SK-N-SH (cell line): ENCODE results near the gene AVP. TPM values are rescaled to one million over a fixed set of nuclear protein-coding genes. Genes with fewer than 3 reads are reported as not detected.

Source experiments
- CTCF ChIA-PET: fragments of 300-600, 350-600 bp; formaldehyde crosslinking; extraction: SDS; loops from one replicate; lab custom pipeline; 2021; lab: Yijun Ruan, JAX
- POLR2A ChIA-PET: fragments of 350-600 bp; sonication (Branson Sonifier 250); formaldehyde crosslinking; extraction: SDS; loops from one replicate; lab custom pipeline; 2020; ENCODE audit warnings: antibody characterized with exemption, inconsistent platforms; lab: Yijun Ruan, JAX
- DNase-seq: peaks from one replicate; pipeline ENCODE4 v3.0.0; 2012
- H2AFZ ChIP-seq: fragments of 200-600 bp; sonication (generic); 2 replicates; pipeline ENCODE4 v1.8.1; 2016; ENCODE audit warnings: antibody characterized with exemption, mild to moderate bottlenecking, low read depth
- H3F3A ChIP-seq: fragments of 200-600 bp; sonication (generic); replicated peaks from 2 replicates; pipeline ENCODE3; 2016; ENCODE audit warnings: antibody characterized with exemption, mild to moderate bottlenecking; ENCODE audit not compliant: insufficient read depth
- H3K27ac ChIP-seq, 2 experiments: fragments of 200-500 bp in 1 of 2; fragments of 200-600 bp in 1 of 2; sonication (Bioruptor generic) in 1 of 2; sonication (generic), shearing (Covaris generic) in 1 of 2; 2 replicates each; pipeline versions ENCODE4 v1.5.1 to v1.6.1; 2014 to 2016; ENCODE audit warnings: low read depth in 2 of 2, inconsistent platforms in 1 of 2, low read length in 1 of 2, mild to moderate bottlenecking in 1 of 2, mixed read lengths in 1 of 2
- H3K27me3 ChIP-seq: fragments of 200-600 bp; sonication (generic), shearing (Covaris generic); 2 replicates; pipeline ENCODE4 v1.6.1; 2016; ENCODE audit warnings: mixed run types; ENCODE audit not compliant: insufficient read depth
- H3K36me3 ChIP-seq, 2 experiments: fragments of 200-500 bp in 1 of 2; fragments of 200-600 bp in 1 of 2; sonication (Bioruptor generic) in 1 of 2; sonication (generic) in 1 of 2; replicated peaks in 1 of 2; 2 replicates each; pipeline versions ENCODE3 to v1.5.1; 2014 to 2016; ENCODE audit warnings: low read length in 1 of 2, mild to moderate bottlenecking in 1 of 2; ENCODE audit not compliant: insufficient read depth in 2 of 2, control insufficient read depth in 1 of 2
- H3K4me1 ChIP-seq, 2 experiments: fragments of 200-500 bp in 1 of 2; fragments of 200-600 bp in 1 of 2; sonication (Bioruptor generic) in 1 of 2; sonication (generic), shearing (Covaris generic) in 1 of 2; 2 replicates each; pipeline versions ENCODE4 v1.5.1 to v1.6.1; 2014 to 2016; ENCODE audit warnings: low read depth in 1 of 2, low read length in 1 of 2, mixed run types in 1 of 2; ENCODE audit not compliant: insufficient read depth in 2 of 2, control insufficient read depth in 1 of 2
- H3K4me2 ChIP-seq: fragments of 200-600 bp; sonication (generic), shearing (Covaris generic); 2 replicates; pipeline ENCODE4 v1.6.1; 2017; ENCODE audit warnings: mixed run types
- H3K4me3 ChIP-seq, 2 experiments: fragments of 200-500 bp in 1 of 2; fragments of 200-600 bp in 1 of 2; sonication (Bioruptor generic) in 1 of 2; sonication (generic), shearing (Covaris generic) in 1 of 2; 2 replicates each; pipeline versions ENCODE4 v1.5.1 to v1.8.1; 2014 to 2016; ENCODE audit warnings: low read depth in 2 of 2, inconsistent platforms in 1 of 2, low read length in 1 of 2, mild to moderate bottlenecking in 1 of 2, mixed read lengths in 1 of 2, moderate library complexity in 1 of 2
- H3K79me2 ChIP-seq: fragments of 200-600 bp; sonication (generic); 2 replicates; pipeline ENCODE4 v1.8.1; 2017; ENCODE audit warnings: mild to moderate bottlenecking; ENCODE audit not compliant: insufficient read depth
- H3K9ac ChIP-seq: fragments of 200-600 bp; sonication (generic); 2 replicates; pipeline ENCODE4 v1.6.1; 2017; ENCODE audit warnings: mixed run types
- H3K9me2 ChIP-seq: fragments of 200-600 bp; sonication (generic); 2 replicates; pipeline ENCODE4 v1.6.1; 2017; ENCODE audit warnings: mixed run types
- H3K9me3 ChIP-seq: fragments of 200-600 bp; sonication (generic); 2 replicates; pipeline ENCODE4 v1.6.1; 2017; ENCODE audit warnings: mixed run types, mild to moderate bottlenecking, moderate library complexity
- H4K20me1 ChIP-seq: fragments of 200-600 bp; sonication (generic); 2 replicates; pipeline ENCODE4 v1.6.1; 2017; ENCODE audit warnings: mild to moderate bottlenecking, mixed run types; ENCODE audit not compliant: insufficient read depth
- EP300 ChIP-seq, 2 experiments: IDR thresholded peaks; 2 replicates each; pipeline versions ENCODE4 v1.4.0 to v1.6.1; 2012; ENCODE audit warnings: borderline replicate concordance in 1 of 2, low read depth in 1 of 2, low read length in 1 of 2
- FOSL2 ChIP-seq: IDR thresholded peaks from 2 replicates; pipeline ENCODE4 v1.4.0; 2012; ENCODE audit warnings: low read depth, mild to moderate bottlenecking, moderate library complexity, borderline replicate concordance
- FOXJ3 ChIP-seq: sonication (generic); formaldehyde crosslinking; IDR thresholded peaks from 2 replicates; pipeline ENCODE4 v1.5.1; 2020; ENCODE audit warnings: mild to moderate bottlenecking, missing genetic modification reagents
- GABPA ChIP-seq: IDR thresholded peaks from 2 replicates; pipeline ENCODE4 v1.4.0; 2012; ENCODE audit warnings: low read depth, mild to moderate bottlenecking
- JUND ChIP-seq: IDR thresholded peaks from 2 replicates; pipeline ENCODE4 v1.4.0; 2012
- NFIC ChIP-seq: IDR thresholded peaks from 2 replicates; pipeline ENCODE4 v1.4.0; 2012; ENCODE audit warnings: borderline replicate concordance
- NRF1 ChIP-seq: IDR thresholded peaks from 2 replicates; pipeline ENCODE4 v1.6.1; 2012; ENCODE audit warnings: low read depth, mild to moderate bottlenecking, low read length
- POLR2AphosphoS5 ChIP-seq: IDR thresholded peaks from 2 replicates; pipeline ENCODE4 v1.6.1; 2012; ENCODE audit warnings: low read depth, low read length
- RXRA ChIP-seq: IDR thresholded peaks from 2 replicates; pipeline ENCODE4 v1.4.0; 2012; ENCODE audit warnings: low read depth, mild to moderate bottlenecking, borderline replicate concordance
- SIN3A ChIP-seq: IDR thresholded peaks from 2 replicates; pipeline ENCODE4 v1.6.1; 2012; ENCODE audit warnings: low read depth, mild to moderate bottlenecking, low read length, moderate library complexity, borderline replicate concordance
- TAF1 ChIP-seq: IDR thresholded peaks from 2 replicates; pipeline ENCODE4 v1.6.1; 2012; ENCODE audit warnings: low read depth, mild to moderate bottlenecking, low read length, moderate library complexity, borderline replicate concordance
- TEAD4 ChIP-seq: IDR thresholded peaks from 2 replicates; pipeline ENCODE4 v1.4.0; 2012; ENCODE audit warnings: mild to moderate bottlenecking, borderline replicate concordance; ENCODE audit not compliant: insufficient read depth
- YY1 ChIP-seq: IDR thresholded peaks from 2 replicates; pipeline ENCODE4 v1.4.0; 2012; ENCODE audit warnings: low read depth, mild to moderate bottlenecking
- WGBS: methylation state at CpG from one replicate; pipeline ENCODE4 v1.1.6; 2017; ENCODE audit warnings: low lambda C conversion rate; 5-methylcytosine and 5-hydroxymethylcytosine counted together
- polyA plus RNA-seq, 3 experiments: library from polyadenylated mRNA; depleted of rRNA; stranded (reverse); fragments of >200 nt; gene quantifications; 2 replicates each; pipeline ENCODE4 v1.2.3, GENCODE V29; 2012
- TF ChIP-seq, protein P1 (sequence below): IDR thresholded peaks from 2 replicates; pipeline ENCODE4; 2012
- TF ChIP-seq, protein P2 (sequence below): fragments of 150-350 bp; IDR thresholded peaks from 2 replicates; pipeline ENCODE4 v1.6.1; 2016; ENCODE audit warnings: mild to moderate bottlenecking, low read depth, low read length
- TF ChIP-seq, protein P3 (sequence below): IDR thresholded peaks from 2 replicates; pipeline ENCODE4 v1.4.0; 2012; ENCODE audit warnings: low read depth, borderline replicate concordance
- TF ChIP-seq, protein P4 (sequence below): IDR thresholded peaks from 2 replicates; pipeline ENCODE4 v1.4.0; 2012; ENCODE audit warnings: low read depth, borderline replicate concordance
- TF ChIP-seq, protein P5 (sequence below): IDR thresholded peaks from 2 replicates; pipeline ENCODE4 v1.4.0; 2012; ENCODE audit warnings: low read depth

AVP gene
- polyA plus RNA-seq, 1 of the 3 experiments (the other 2 are of a cell fraction): not detected

DNA sequence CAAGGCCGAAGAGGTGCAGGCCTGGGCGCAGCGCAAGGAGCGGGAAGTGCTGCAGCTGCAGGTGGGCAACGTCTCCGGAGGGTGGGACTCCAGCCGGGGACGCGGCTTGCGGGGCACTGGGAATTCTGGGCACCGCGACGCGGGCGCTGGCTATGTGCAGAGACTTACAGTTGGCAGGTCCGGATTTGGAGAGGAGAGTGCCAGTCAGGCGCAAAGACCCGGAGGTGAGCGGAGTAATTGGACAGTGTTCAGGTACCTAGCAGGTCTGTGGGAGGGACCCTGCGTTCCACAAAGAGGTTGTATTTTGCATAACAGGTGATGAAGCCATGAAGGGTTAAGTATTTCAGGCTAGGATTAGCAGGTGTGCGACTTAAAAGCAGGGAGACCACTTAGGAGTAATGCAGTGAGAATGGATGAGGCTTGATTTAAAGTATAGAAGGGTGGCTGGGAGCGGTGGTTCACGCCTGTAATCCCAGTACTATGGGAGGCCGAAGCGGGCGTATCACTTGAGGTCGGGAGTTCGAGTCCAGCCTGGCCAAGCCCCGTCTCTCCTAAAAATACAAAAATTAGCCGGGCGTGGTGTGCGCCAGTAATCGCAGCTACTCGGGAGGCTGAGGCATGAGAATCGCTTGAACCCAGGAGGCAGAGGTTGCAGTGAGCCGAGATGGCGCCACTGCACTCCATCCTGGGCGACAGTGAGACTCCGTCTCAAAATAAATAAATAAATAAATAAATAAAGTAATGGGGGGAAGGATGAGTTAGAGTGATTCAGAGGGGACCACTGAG, 37.7 kb downstream of the AVP start:
- POLR2A ChIA-PET: interaction anchor here (1.1 kb wide), 1 partner anchor 172 kb away, joined by 3 read pairs; no protein-coding TSS in a partner anchor
- peak overlapping the region; percentile 94 for H3K4me2 ChIP-seq
- no peaks in the 10 kb centered on the region for H3K9me3 ChIP-seq
- peaks cover 12 to 27% of the 10 kb centered on the region in 2 experiments for H3K36me3 ChIP-seq
- H2AFZ ChIP-seq: 0 out of 2 replicates have a peak overlapping the region, but pooled peaks have one; percentile 53
- CTCF ChIA-PET: no interaction called here
- no peak for TF ChIP-seq NFIC
- no peak for TF ChIP-seq FOXJ3
- TF ChIP-seq, protein P1, sequence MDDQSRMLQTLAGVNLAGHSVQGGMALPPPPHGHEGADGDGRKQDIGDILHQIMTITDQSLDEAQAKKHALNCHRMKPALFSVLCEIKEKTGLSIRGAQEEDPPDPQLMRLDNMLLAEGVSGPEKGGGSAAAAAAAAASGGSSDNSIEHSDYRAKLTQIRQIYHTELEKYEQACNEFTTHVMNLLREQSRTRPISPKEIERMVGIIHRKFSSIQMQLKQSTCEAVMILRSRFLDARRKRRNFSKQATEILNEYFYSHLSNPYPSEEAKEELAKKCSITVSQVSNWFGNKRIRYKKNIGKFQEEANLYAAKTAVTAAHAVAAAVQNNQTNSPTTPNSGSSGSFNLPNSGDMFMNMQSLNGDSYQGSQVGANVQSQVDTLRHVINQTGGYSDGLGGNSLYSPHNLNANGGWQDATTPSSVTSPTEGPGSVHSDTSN: peak; percentile 31; the same call in 1 of the 2 replicates
- TF ChIP-seq, protein P2, sequence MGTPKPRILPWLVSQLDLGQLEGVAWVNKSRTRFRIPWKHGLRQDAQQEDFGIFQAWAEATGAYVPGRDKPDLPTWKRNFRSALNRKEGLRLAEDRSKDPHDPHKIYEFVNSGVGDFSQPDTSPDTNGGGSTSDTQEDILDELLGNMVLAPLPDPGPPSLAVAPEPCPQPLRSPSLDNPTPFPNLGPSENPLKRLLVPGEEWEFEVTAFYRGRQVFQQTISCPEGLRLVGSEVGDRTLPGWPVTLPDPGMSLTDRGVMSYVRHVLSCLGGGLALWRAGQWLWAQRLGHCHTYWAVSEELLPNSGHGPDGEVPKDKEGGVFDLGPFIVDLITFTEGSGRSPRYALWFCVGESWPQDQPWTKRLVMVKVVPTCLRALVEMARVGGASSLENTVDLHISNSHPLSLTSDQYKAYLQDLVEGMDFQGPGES: no peak
- TF ChIP-seq FOSL2: no peak
- TF ChIP-seq NRF1: no peak
- H3K4me1 ChIP-seq: peaks cover 2 to 17% of the 10 kb centered on the region in 2 experiments; a peak in 2 of 4 replicates
- H3K9ac ChIP-seq: peak overlapping the region; percentile 80
- H4K20me1 ChIP-seq: 0 out of 2 replicates have a peak, but pooled peaks cover 5% of the 10 kb centered on the region
- peaks cover 21% of the 10 kb centered on the region for H3K79me2 ChIP-seq
- peak overlapping the region; percentile 78 to 97 for H3K4me3 ChIP-seq
- no peaks in the 10 kb centered on the region for H3K9me2 ChIP-seq
- peaks cover 4% of the 10 kb centered on the region for H3F3A ChIP-seq
- no peak for DNase-seq
- H3K27me3 ChIP-seq: no peaks in the 10 kb centered on the region
- H3K27ac ChIP-seq: peak overlapping the region; percentile 54 to 96; a peak in 3 of 4 replicates
- WGBS: 23% methylated on average over 33 of the region's 39 CpGs

DNA sequence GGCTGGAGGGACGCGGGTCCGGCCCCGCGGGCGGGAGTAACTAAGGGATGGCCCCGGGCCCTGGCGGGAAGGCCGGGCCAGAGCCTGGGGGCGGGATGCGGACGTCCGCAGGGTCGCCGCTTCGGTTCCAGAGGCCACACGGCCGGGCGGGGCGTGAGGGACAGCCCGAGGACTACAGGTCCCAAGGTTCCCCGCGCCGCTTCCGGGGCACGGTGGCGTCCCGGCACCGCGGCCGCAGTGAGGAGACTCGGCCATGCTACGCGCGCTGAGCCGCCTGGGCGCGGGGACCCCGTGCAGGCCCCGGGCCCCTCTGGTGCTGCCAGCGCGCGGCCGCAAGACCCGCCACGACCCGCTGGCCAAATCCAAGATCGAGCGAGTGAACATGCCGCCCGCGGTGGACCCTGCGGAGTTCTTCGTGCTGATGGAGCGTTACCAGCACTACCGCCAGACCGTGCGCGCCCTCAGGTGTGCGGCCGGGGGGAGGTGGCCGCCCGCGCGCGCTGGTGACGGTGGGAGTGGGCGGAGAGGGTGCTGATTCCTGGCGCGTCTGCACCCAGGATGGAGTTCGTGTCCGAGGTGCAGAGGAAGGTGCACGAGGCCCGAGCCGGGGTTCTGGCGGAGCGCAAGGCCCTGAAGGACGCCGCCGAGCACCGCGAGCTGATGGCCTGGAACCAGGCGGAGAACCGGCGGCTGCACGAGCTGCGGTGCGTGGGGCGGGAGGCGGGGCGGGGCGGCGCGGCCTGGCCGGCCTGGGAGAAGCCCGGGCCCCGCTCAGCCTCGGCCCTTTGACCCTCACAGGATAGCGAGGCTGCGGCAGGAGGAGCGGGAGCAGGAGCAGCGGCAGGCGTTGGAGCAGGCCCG, 38.5 kb downstream of the AVP start, which contains the start of gene MRPS26:
Gene MRPS26 (plus strand): TSS at position 237 of the 861 bp plus-strand sequence. CDS start 17 bp downstream, at position 254.
- Histone ChIP-seq H3K9ac (peak within 1 kb of the TSS; percentile 80), H3K9me3 (no peaks in the 10 kb centered on the region), H3K9me2 (no peaks in the 10 kb centered on the region), H4K20me1 (0 out of 2 replicates have a peak, but pooled peaks cover 5% of the 10 kb centered on the region), H3K27ac (peak within 1 kb of the TSS; percentile 54 to 96), H3K4me2 (peak within 1 kb of the TSS; percentile 94), H2AFZ (peak within 1 kb of the TSS; percentile 53; the same call in 1 of the 2 replicates), H3K4me3 (peak within 1 kb of the TSS; percentile 78 to 97), H3K79me2 (peaks cover 21% of the 10 kb centered on the region), H3K36me3 (peaks cover 12 to 27% of the 10 kb centered on the region in 2 experiments), H3K4me1 (peaks cover 5 to 17% of the 10 kb centered on the region in 2 experiments; a peak in 2 of 4 replicates), H3F3A (peaks cover 4% of the 10 kb centered on the region), H3K27me3 (no peaks in the 10 kb centered on the region)
- POLR2A ChIA-PET: interaction anchor here (1.0 to 1.1 kb wide), 2 partner anchors 113 to 171 kb away, joined by 3 read pairs; partner anchors contain the start of genes FASTKD5 and UBOX5
- 2% methylated on average over 41 of the region's 104 CpGs for WGBS
- CTCF ChIA-PET: interaction anchor here (1.5 kb wide), 1 partner anchor 8 kb away, joined by 7 read pairs; no protein-coding TSS in a partner anchor
- DNase-seq: peak; percentile 96
- TF ChIP-seq JUND (no peak), TAF1 (peak; percentile 50), TEAD4 (0 out of 2 replicates have a peak, but pooled peaks have one; percentile 13), YY1 (peak; percentile 67; the same call in 1 of the 2 replicates), POLR2AphosphoS5 (peak; percentile 61; the same call in 1 of the 2 replicates), FOSL2 (no peak), GABPA (peak; percentile 81), RXRA (no peak), SIN3A (peak; percentile 71; the same call in 1 of the 2 replicates), EP300 (IDR thresholded peaks at IDR 0.05; ENCODE audit: borderline replicate concordance in 1 of 2, low read depth in 1 of 2, low read length in 1 of 2) (peak in 1 of 2 experiments; percentile 6; a peak in 1 of 4 replicates)
- TF ChIP-seq, protein P3, sequence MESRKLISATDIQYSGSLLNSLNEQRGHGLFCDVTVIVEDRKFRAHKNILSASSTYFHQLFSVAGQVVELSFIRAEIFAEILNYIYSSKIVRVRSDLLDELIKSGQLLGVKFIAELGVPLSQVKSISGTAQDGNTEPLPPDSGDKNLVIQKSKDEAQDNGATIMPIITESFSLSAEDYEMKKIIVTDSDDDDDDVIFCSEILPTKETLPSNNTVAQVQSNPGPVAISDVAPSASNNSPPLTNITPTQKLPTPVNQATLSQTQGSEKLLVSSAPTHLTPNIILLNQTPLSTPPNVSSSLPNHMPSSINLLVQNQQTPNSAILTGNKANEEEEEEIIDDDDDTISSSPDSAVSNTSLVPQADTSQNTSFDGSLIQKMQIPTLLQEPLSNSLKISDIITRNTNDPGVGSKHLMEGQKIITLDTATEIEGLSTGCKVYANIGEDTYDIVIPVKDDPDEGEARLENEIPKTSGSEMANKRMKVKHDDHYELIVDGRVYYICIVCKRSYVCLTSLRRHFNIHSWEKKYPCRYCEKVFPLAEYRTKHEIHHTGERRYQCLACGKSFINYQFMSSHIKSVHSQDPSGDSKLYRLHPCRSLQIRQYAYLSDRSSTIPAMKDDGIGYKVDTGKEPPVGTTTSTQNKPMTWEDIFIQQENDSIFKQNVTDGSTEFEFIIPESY: peak; percentile 45; the same call in 1 of the 2 replicates
- TF ChIP-seq, protein P4, sequence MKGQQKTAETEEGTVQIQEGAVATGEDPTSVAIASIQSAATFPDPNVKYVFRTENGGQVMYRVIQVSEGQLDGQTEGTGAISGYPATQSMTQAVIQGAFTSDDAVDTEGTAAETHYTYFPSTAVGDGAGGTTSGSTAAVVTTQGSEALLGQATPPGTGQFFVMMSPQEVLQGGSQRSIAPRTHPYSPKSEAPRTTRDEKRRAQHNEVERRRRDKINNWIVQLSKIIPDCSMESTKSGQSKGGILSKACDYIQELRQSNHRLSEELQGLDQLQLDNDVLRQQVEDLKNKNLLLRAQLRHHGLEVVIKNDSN: 0 out of 2 replicates have a peak, but pooled peaks have one; percentile 4
- TF ChIP-seq, protein P5, sequence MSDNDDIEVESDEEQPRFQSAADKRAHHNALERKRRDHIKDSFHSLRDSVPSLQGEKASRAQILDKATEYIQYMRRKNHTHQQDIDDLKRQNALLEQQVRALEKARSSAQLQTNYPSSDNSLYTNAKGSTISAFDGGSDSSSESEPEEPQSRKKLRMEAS: peak; percentile 85
